ENCODE measurements around the gene LHFPL2. TPM values are rescaled to one million over a fixed set of nuclear protein-coding genes. Genes with fewer than 3 reads are reported as not detected.
A peak's percentile ranks its signal among the peaks of the same experiment; 100 is the strongest.
"Not testable (repeated sequence)": the region's sequence is repeated elsewhere in the genome, so short reads cannot be mapped to it uniquely, and the experiment has no call there.

Gene LHFPL2, protein sequence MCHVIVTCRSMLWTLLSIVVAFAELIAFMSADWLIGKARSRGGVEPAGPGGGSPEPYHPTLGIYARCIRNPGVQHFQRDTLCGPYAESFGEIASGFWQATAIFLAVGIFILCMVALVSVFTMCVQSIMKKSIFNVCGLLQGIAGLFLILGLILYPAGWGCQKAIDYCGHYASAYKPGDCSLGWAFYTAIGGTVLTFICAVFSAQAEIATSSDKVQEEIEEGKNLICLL
- total RNA-seq (2014; rRNA removed; shearing (Covaris generic)): 22.2 and 24.6 TPM in 2 replicates

DNA sequence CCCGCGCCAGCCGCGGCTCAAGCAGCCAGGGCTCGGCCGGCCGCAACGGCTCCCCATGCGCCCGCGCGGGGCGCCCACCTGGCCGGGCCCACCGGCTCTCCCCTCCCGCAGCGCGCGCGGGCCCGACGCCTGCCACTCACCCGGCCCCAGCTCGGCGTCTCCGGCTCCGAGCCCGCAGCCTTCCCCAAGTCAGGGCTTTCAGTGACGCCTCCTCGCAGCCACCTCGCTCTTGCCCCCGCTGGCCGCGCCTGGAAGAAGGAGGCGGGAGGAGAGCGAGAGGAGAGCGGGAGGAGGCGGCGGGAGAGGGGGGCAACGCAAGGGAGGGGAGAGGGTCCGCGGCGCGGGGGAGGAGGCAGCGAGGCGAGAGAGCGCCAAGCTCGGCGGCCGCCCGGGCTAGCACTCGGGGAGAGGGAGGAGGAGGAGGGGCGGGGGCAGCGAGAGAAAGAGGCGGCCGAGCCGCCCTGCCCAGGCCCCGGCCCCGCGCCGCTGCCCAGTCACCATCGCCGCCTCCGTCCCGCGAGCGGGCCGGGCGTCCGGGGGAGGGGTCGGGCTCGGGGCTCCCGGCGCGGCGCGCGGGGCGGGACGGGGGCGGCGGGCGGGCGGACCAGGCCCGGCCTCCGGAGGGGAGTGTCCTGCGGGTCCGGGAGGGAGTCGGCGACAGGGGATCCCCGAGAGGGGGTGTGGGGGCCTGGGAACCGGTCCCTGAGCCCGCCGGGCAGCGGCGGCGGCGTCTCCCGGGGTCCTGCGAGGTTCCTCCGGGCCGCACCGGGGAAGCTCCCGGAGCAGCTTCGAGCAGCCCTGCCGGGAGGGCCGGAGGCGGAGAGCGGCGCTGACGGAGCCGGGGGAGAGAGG is at the start of gene LHFPL2:
TSS of gene LHFPL2 (minus strand) at position 414 of the 852 bp plus-strand sequence. CDS start 138,559 bp downstream, outside the sequence.
- DNase-seq (ENCODE audit: low spot score): peak; percentile 43

DNA sequence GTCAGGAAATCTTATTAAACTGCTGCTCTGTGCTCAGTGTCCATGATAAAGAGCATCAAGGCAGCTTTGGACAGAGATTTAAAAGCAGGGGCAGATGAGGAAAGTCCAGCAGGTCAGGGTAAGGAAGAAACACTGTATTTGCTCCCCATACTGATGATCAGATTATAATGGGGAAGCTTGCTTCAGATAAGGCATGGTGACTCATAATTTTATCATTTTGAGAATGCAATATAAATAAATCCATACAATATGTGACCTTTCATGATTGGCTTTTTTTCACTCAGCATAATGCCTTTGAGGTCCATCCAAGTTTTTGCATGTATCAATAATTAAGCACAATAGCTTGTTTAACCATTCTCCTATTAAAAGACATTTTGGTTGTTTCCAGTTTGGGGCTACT is 48.1 kb upstream of the LHFPL2 start:
- no peak for DNase-seq (ENCODE audit: low spot score)

DNA sequence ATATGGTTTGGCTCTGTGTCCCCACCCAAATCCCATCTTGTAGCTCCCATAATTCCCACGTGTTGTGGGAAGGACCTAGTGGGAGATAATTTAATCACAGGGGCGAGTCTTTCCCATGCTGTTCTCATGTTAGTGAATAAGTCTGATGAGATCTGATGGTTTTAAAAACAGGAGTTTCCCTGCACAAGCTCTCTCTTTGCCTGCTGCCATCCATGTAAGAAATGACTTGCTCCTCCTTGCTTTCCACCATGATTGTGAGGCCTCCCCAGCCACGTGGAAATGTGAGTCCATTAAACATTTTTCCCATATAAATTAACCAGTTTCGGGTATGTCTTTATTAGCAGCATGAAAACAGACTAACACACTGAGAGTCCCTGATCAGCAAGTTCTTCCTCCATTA is 47.5 kb upstream of the LHFPL2 start:
- DNase-seq (ENCODE audit: low spot score): not testable (repeated sequence)

DNA sequence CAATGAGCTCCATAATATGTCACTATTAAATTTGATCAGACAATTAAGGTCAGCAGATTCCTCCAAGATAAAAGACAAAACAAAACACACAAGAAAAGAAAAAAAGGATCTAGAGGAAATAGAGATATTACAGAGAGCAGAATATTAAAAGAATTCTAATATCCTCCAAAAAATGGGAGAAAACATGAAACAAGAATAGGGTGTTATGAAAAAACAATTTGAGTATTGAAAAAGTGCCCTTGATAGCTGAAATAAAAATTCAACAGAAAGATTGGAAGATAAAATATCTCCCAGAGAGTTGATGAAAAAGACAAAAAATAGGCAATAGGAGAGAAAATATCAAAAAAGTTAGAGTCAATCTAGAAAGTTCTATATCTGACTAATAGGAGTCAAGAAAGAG is 44.8 kb upstream of the LHFPL2 start:
- no peak for DNase-seq (ENCODE audit: low spot score)

DNA sequence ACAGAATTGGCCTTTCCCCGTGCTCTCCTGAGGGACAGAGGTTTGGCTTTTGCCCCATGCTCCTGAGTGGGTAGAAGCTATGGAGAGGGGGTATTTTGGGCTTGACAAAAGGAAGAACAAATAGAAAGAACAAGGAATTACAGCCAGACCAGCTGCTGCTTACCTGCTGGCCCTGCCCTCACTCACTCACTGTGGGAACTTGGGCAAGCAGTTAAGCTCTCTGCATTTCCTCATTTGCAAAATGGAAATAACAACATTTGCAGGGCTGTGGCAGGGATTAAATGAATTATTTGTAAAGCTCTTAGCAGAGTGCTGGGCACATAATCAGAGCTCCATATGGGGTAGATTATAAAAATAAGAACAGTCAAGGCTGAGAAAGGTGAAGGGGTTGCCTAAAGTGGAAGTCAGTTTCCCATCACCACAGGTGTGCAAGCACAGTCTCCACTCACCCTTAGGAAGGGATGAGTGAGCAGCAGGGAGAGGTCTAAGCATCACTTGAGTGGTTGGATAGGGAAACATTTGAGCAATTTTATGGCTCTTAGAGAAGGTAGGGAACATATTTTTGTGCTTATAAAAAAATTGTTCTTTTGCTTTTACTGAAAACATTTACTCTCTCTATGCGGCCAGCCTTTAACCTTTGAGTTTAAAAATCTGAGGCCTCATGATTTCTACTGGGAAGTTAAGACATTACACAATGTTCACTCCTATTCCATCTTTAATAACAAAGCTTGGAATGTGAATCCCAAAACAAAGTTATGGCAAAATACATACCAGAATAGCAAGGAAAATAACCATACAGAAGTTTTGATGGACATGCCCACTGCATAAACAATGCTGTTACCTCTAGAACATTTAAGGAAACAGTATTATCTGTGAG is 42.8 kb upstream of the LHFPL2 start:
- DNase-seq (ENCODE audit: low spot score): no peak

DNA sequence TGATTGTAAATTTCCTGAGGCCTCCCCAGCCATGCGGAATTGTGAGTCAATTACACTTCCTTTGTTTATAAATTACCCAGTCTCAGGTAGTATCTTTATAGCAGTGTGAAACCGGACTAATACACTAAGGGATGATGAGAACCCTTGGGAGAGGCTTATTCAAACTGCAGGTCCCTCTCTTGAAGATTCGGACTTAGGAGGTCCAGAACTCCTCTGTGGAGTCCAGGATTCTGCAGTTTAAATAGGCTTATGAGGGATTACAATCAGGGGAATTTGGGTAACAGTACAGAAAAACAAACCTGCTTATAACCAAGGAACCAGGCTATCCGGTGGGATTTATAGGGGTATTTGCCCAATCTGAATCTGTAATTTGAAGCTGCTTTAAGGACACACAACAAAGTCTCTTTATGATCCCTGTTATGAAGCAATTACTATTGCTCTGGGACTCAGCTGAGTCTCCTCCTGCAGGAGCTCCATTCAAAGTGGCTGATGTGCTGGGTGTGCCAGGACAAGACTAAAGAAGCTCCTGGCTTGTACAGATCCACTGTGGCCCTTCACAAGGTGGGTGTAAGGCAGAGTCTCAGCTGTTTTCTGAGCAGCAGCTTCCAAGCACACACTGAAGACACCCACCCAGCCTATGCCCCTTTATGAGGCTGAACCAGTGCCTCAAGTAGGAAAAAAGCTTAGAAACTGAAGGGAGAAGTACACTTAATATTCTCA is 41.8 kb upstream of the LHFPL2 start:
- no peak for DNase-seq (ENCODE audit: low spot score)

DNA sequence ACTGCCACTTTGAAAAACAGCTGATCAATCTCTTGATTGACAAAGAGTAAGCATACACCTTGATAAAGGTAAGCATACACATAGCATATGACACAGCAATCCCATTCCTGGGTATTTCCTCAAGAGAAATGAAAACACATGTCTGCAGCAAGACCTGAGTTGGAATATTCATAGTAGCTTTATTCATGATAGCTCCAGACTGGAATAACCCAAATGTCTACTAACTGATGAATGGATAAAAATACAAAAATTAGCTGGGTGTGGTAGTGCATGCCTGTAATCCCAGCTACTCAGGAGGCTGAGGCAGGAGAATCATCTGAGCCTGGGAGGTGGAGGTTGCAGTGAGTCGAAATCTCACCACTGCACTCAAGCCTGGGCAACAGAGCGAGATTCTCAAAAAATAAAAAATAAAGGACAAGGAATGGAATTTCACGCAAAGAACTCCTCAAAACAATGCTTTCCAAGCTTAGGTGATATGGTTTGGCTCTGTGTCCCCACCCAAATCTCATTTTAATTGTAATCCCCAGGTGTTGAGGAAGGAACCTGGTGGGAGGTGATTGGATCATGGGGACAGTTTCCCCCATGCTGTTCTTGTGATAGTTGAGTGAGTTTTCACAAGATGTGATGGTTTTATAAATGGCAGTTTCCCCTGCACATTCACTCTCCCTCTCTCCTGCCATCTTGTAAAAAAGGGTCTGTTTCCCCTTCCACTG is 41.1 kb upstream of the LHFPL2 start:
- no peak for DNase-seq (ENCODE audit: low spot score)

DNA sequence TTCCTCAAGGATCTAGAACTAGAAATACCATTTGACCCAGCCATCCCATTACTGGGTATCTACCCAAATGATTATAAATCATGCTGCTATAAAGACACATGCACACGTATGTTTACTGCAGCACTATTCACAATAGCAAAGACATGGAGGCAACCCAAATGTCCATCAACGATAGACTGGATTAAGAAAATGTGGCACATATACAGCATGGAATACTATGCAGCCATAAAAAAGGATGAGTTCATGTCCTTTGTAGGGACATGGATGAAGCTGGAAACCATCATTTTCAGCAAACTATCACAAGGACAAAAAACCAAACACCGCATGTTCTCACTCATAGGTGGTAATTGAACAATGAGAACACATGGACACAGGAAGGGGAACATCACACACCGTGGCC is 38.9 kb upstream of the LHFPL2 start:
- not testable (repeated sequence) for DNase-seq (ENCODE audit: low spot score)

DNA sequence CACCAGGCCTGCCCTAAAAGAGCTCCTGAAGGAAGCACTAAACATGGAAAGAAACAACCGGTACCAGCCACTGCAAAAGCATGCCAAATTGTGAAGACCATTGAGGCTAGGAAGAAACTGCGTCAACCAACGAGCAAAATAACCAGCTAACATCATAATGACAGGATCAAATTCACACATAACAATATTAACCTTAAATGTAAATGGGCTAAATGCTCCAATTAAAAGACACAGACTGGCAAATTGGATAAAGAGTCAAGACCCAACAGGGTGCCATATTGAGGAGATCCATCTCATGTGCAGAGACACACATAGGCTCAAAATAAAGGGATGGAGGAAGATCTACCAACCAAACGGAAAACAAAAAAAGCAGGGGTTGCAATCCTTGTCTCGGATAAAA is 35.3 kb upstream of the LHFPL2 start:
- not testable (repeated sequence) for DNase-seq (ENCODE audit: low spot score)

DNA sequence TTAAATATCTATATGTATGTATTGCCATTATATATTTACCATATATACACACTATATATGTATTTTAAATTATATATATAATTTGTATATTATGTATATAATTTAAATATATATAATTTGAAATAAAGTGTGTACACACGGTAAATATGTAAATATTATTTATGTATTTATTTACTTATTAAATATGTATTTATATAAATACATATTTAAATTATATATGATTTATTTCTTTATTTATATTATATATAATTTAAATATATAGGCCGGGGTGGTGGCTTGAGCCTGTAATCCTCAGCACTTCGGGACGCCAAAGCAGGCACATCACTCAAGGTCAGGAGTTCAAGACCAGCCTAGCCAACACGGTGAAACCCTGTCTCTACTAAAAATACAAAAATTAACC is 31.3 kb upstream of the LHFPL2 start:
- DNase-seq (ENCODE audit: low spot score): no peak

DNA sequence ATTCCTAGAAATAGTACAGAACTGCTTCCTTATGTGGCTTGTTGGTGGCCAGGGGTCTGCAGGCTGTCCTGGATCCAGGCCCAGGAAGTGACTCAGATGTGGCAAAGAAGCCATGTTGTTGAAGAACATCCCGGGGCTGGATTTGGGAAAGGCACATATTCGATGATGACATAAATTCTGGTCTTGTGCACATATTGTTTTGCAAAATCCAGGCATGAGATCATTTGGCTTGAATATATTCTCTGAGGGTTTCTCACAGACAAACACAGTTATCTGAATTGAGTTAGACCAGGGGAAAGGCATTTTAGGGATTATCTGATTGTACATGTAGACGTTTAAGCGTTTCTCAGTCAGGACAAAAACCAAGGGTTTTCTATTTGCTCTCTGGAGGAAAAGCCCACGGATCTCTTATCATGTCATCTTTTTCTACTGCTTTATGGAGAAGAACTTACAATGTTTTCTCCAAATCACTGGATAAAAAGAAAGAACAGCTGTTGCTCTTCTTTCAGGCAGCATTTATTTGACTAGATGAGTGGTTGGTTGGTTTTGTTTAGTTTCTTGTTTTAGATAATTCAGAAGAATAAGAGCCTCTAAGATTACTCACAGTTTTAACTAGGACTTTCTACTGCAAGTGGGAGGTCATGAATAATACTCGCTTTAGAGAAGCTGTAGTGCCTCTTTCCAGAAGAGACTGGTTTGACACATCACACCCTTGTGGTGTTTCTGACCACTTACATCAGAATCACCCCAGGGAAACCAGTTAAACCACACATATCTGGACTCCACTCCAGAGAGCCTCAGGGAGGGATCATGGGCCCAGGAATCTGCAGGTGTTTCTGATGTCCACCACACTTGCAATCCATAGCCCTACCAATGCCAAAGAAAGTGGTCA is 29.5 kb upstream of the LHFPL2 start:
- peak; percentile 88 for DNase-seq (ENCODE audit: low spot score)

DNA sequence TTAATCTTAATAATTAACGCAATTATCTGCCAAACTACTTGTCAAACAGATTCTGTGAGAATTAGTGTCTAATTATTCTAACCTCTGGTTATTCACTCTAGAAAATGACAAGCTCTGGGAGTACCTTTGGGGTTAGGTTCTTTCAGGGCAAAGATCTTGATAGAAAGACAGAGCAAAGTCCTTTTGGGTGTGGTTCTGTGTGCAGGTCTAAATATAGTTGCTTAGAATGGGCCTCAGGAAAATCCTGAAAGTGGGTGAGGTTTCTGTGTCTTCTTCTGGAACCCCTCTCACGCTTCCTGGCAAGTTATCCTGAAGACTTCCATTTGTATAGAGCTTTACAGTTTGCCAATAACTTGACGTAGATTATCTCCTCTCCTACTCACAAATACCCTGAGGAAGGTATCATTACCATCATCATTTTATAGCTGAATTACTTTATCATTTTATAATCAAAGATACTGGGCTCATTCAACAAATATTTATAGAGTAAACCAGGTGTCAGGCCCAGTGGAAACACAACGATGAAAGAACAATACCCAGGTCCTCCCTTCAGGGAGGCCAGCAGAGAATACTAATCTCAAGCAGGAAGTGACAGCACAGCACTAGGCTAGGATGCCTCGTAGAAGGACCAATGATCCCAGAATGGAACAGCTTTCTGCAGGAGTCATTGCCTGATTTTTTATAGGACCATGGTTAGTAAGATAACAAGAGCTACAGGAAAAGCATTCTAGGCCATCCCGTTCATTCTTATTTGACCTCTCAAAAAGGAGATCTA is 27.6 kb upstream of the LHFPL2 start:
- no peak for DNase-seq (ENCODE audit: low spot score)

DNA sequence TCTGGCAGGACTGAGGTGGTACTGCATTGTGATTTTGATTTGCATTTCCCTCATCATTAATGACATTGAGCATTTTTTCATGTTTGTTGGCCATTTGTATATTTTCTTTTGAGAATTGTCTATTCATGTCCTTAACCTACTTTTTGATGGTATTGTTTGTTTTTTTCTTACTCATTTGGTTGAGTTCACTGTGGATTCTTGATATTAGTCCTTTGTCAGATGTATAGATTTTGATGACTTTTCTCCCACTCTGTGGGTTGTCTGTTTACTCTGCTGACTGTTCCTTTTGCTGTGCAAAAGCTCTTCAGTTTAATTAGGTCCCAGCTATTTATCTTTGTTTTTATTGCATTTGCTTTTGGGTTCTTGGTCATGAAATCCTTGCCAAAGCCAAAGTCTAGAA is 25.3 kb upstream of the LHFPL2 start:
- DNase-seq (ENCODE audit: low spot score): not testable (repeated sequence)

DNA sequence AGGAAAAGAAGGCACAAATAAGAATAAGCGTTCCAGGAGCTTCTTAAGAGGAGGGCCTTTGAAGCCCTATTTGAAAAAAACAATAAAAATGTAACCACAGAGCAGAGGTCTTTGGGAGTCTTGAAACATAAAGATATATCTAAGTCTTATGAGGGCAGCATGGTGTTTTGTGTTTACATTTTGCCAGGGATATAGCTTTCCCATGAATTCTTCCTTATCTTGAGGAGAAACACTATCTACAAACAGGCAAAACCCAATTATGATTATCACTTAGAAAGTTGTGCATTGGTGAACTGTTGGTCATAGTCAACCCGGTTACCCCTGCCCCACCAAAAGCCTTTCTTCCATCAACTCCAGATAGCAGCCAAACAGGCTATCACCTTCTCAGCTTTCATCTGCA is 23.6 kb upstream of the LHFPL2 start:
- DNase-seq (ENCODE audit: low spot score): no peak

DNA sequence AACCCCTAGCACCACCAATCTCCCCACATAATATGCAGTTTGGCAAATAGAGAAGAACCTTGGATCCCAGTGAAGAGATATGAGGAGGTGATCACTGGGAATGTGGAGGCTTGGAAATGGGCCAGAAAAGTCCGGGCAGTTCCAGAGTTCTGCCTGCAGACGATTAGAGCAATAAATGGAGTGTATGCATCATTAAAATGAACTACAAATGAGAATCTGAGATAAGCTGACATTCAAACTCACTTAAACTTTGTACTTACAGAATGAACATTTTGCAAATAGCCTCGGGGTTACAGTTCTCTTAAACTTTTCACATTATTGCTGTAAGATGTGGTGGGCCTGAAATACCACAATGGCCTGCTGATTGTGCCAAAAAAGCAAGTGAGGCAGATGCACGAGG is 23.0 kb upstream of the LHFPL2 start:
- DNase-seq (ENCODE audit: low spot score): peak; percentile 51

DNA sequence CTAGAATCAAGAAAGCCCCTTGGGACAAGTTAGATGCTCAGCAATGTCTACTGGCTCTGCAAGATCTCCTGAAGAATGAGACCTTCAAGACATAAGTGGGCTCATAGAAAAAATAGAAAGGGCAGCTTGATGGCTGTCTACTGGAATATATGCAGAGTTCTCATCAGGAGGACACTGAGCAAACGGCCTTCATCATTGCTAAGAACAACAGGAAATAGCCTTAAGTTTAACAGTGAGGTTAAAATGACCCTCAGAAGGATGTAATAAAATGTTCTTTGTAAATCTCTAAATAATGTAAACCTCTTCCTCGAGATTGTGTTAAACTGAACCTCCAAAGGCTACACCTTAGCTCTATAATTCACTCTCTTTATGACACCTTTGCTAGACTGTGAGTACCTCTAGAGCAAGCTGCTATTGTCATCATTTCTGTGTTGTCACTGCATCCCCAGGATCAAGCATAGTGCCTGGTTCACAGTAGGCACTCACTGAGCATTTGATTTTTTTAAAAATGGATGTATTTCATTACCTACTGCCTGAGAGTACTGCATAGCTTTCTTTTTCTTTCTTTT is 22.2 kb upstream of the LHFPL2 start:
- DNase-seq (ENCODE audit: low spot score): no peak

DNA sequence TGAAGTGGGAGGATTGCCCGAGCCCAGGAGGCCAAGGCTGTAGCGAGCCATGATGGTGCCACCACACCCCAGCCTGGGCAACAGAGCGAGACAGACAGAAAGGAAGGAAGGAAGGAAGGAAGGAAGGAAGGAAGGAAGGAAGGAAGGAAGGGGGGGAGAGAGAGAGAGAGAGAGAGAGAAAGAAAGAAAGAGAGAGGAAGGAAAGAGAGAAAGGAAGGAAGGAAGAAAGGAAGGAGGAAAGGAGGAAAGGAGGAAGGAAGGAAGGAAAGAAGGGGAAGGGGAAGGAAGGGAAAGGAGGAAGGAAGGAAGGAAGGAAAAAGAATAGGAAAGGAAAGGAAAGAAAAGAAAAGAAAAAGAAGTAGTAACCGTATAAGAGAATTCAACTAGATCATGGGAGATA is 20.8 kb upstream of the LHFPL2 start:
- DNase-seq (ENCODE audit: low spot score): no peak

DNA sequence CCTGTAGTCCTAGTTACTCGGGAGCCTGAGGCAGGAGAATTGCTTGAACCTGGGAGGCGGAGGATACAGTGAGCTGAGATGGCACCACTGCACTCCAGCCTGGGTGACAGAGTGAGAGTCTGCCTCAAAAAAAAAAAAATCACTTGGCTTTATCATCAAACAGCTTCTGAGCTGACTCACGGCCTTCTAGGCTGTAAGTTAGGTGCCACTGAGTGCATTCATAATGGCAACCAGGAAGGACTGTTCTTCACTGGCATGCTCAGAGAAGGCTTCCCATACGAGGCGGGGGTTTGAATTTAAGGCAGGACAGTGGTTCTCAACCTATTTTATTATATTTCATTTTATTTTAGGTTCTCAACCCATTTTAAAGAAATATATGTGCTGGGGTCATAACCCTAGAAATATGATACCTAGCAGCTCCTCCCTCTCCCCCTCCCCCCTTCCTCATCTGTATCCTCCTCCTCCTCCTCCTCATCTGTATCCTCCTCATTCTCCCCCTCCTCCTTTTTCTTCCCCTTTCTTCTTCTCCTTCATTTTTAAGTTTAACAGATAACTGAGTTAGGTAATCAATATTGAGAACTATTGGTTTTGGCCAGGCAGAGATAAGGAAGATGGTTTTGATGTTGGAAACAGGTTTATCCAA is 19.0 kb upstream of the LHFPL2 start:
- DNase-seq (ENCODE audit: low spot score): no peak

All from H4 (cell line).